ENCODE data around the gene PPM1E. TPM values are rescaled to one million over a fixed set of nuclear protein-coding genes. Genes with fewer than 3 reads are reported as not detected.
A peak's percentile ranks its signal among the peaks of the same experiment; 100 is the strongest.

The PPM1E gene
- total and polyA plus RNA-seq, 2 of the 4 experiments (the other 2 are of a cell fraction), result under 0.01 to 0.05 TPM

- no peak overlapping the region for H2AFZ ChIP-seq (replicated peaks; ENCODE audit: low read length, poor library complexity)
- no peak overlapping the region for H4K91ac ChIP-seq (ENCODE audit: insufficient read depth, low read depth, low read length)
- TF ChIP-seq RCOR1 (IDR thresholded peaks at IDR 0.05; ENCODE audit: insufficient replicate concordance, low read length), result no peak
- TF ChIP-seq CEBPB (IDR thresholded peaks at IDR 0.05; ENCODE audit: low read depth, low read length), result peak; percentile 84
- H2AK9ac ChIP-seq (replicated peaks; ENCODE audit: low read depth, low read length, poor library complexity), result no peak overlapping the region
- H3K4me1 ChIP-seq (ENCODE audit: control insufficient read depth, insufficient read depth, low read length), result no peaks in the 10 kb centered on the region
- no peak overlapping the region for H3K27ac ChIP-seq (ENCODE audit: insufficient read depth, low read length)
- H3K9ac ChIP-seq (ENCODE audit: low read depth, low read length), result no peak overlapping the region
- no peak overlapping the region for H4K5ac ChIP-seq (ENCODE audit: low read depth, low read length)
- H3K23ac ChIP-seq (ENCODE audit: low read depth, low read length), result no peak overlapping the region
- H3K18ac ChIP-seq (ENCODE audit: low read depth, low read length), result no peak overlapping the region
- peaks cover 11% of the 10 kb centered on the region for H3K9me3 ChIP-seq (ENCODE audit: control insufficient read depth, insufficient read depth, low read length)
- H2BK5ac ChIP-seq (ENCODE audit: low read depth, low read length, poor library complexity, severe bottlenecking), result no peak overlapping the region
- CTCF ChIA-PET, result no interaction called here
- no peaks in the 10 kb centered on the region for H3K9me1 ChIP-seq (ENCODE audit: insufficient read depth, low read length)
- intact Hi-C loops (cut with micrococcal nuclease), result no loop called here
- DNase-seq, result peak; percentile 51
- H3K79me1 ChIP-seq (ENCODE audit: low read depth in 1 of 2, low read length in 2 of 2), result no peaks in the 10 kb centered on the region
- no peaks in the 10 kb centered on the region for H3K27me3 ChIP-seq (ENCODE audit: control insufficient read depth, insufficient read depth, low read length)
- no peak overlapping the region for H2BK15ac ChIP-seq (ENCODE audit: low read depth, low read length)
- H3K36me3 ChIP-seq (ENCODE audit: control insufficient read depth, insufficient read depth, low read length), result no peaks in the 10 kb centered on the region
- H3K4me2 ChIP-seq (ENCODE audit: low read depth, low read length), result no peak overlapping the region
- no peak overlapping the region for H2BK120ac ChIP-seq (ENCODE audit: low read depth, low read length)
- dilution Hi-C loops (cut with HindIII; ENCODE audit: low sequenced_read_pairs, unreplicated experiment), result no loop called here
- no peak overlapping the region for H3K4me3 ChIP-seq (ENCODE audit: insufficient read depth, low read depth, low read length)
- no peak overlapping the region for H3K56ac ChIP-seq (ENCODE audit: extremely low read depth, insufficient read depth, low read length)
- BruUV-seq (replicated peaks), result no TSS peak
- H2BK20ac ChIP-seq (ENCODE audit: low read depth, low read length), result no peak overlapping the region
- in situ Hi-C loops (cut with MboI; ENCODE audit: low sequenced_read_pairs), result no loop called here
- POLR2A ChIA-PET (ENCODE audit: unreplicated experiment), result no interaction called here
- no peak overlapping the region for H3K4ac ChIP-seq (ENCODE audit: low read depth, low read length)
- H3K14ac ChIP-seq (replicated peaks; ENCODE audit: low read depth, low read length), result no peak overlapping the region
- H2AK5ac ChIP-seq (ENCODE audit: low read depth, low read length), result no peak overlapping the region
- WGBS, 2 experiments (ENCODE audit: extremely low coverage in 2 of 2, insufficient read length in 1 of 2), result no CpG with 5 or more reads among the region's 2 CpGs
- H4K8ac ChIP-seq (ENCODE audit: low read depth in 2 of 2, low read length in 2 of 2), result no peak overlapping the region
- ATAC-seq (ENCODE audit: low read depth), result peak; percentile 40; the same call in 1 of the 2 replicates
- H4K20me1 ChIP-seq (ENCODE audit: insufficient read depth, low read length), result no peaks in the 10 kb centered on the region
These were observed 158.5 kb downstream of the PPM1E start for GRCh38 chr17:58913971-58914769.

All from IMR-90 (cell line).